IgD-negative memory B cell (primary cell): ENCODE measurements around the gene COL15A1. TPM values are rescaled to one million over a fixed set of nuclear protein-coding genes. Genes with fewer than 3 reads are reported as not detected.
A peak's percentile ranks its signal among the peaks of the same experiment; 100 is the strongest.

ENCODE experiments used
- H3K27ac Mint-ChIP-seq, 3 donors: one replicate each; pipeline ENCODE4 v1.8.0; 2020 to 2022; ENCODE audit warnings: mild to moderate bottlenecking in 3 of 3, mixed read lengths in 3 of 3, moderate library complexity in 1 of 3
- H3K27me3 Mint-ChIP-seq: one replicate; pipeline ENCODE4 v1.8.0; 2021; ENCODE audit warnings: mixed read lengths
- H3K36me3 Mint-ChIP-seq: one replicate; pipeline ENCODE4 v1.8.0; 2020; ENCODE audit warnings: mild to moderate bottlenecking, mixed read lengths
- H3K4me1 Mint-ChIP-seq, 3 donors: one replicate each; pipeline ENCODE4 v1.8.0; 2020 to 2022; ENCODE audit warnings: mixed read lengths in 3 of 3, mild to moderate bottlenecking in 1 of 3
- H3K4me3 Mint-ChIP-seq, 4 donors: one replicate each; pipeline ENCODE4 v1.8.0; 2020 to 2022; ENCODE audit warnings: mild to moderate bottlenecking in 4 of 4, mixed read lengths in 4 of 4, moderate library complexity in 3 of 4
- H3K9me3 Mint-ChIP-seq, 3 donors: one replicate each; pipeline ENCODE4 v1.8.0; 2020 to 2021; ENCODE audit warnings: mixed read lengths in 3 of 3, mild to moderate bottlenecking in 1 of 3
- polyA plus RNA-seq: library from polyadenylated mRNA; unstranded; fragments of 300-500 nt; fragmentation: Illumina TruSeq; gene quantifications from one replicate; pipeline ENCODE4 v1.2.3, GENCODE V29; 2021

The COL15A1 gene
- polyA plus RNA-seq, 1 donor from 2014 or later: 0.08 TPM

- H3K27me3 Mint-ChIP-seq: peaks cover 8% of the 10 kb centered on the region
- no peak overlapping the region for H3K4me3 Mint-ChIP-seq
- H3K9me3 Mint-ChIP-seq: no peaks in the 10 kb centered on the region
- H3K36me3 Mint-ChIP-seq: no peaks in the 10 kb centered on the region
- peak overlapping the region in 1 of 3 donors; percentile 21 for H3K27ac Mint-ChIP-seq
- H3K4me1 Mint-ChIP-seq: peaks cover 0 to 4% (median 2%) of the 10 kb centered on the region in 3 donors
Measured at GRCh38 chr9:98925956-98926355, 17.8 kb upstream of the COL15A1 start.

- Mint-ChIP-seq H3K36me3 (no peaks in the 10 kb centered on the region), H3K4me3 (no peak overlapping the region), H3K27me3 (peaks cover 17% of the 10 kb centered on the region), H3K27ac (no peak overlapping the region), H3K9me3 (no peaks in the 10 kb centered on the region), H3K4me1 (peaks cover 0 to 4% (median 2%) of the 10 kb centered on the region in 3 donors)
Measured at GRCh38 chr9:98927724-98928123, 16.0 kb upstream of the COL15A1 start.

GRCh38 chr9:98929071-98929470, 14.6 kb upstream of the COL15A1 start:
- peaks cover 17% of the 10 kb centered on the region for H3K27me3 Mint-ChIP-seq
- H3K4me3 Mint-ChIP-seq: no peak overlapping the region
- no peaks in the 10 kb centered on the region for H3K4me1 Mint-ChIP-seq
- H3K36me3 Mint-ChIP-seq: no peaks in the 10 kb centered on the region
- H3K27ac Mint-ChIP-seq: no peak overlapping the region
- H3K9me3 Mint-ChIP-seq: no peaks in the 10 kb centered on the region

DNA sequence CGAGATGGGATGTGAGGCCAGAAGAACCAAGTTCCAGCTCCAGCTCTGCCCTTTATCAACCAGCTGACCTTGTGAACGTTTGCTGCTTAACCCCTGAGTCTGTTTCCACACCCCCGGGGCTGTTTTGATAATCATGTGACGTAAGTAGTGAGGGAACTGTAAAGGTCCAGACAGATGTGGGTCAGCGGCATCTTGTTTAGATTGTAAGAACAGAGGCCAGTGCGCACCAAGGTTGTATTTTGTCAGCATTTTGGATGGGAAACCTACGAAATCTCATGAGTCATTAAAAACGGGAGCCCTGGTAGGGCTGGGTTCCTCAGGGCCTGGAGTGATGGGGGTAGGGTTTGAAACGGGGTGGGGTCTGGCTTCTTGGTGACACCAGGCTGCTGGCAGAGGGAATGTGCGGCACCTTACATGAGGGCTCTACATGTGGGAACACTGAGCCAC, 13.8 kb upstream of the COL15A1 start:
- Mint-ChIP-seq H3K9me3 (no peaks in the 10 kb centered on the region), H3K36me3 (no peaks in the 10 kb centered on the region), H3K4me1 (no peaks in the 10 kb centered on the region), H3K27me3 (peaks cover 20% of the 10 kb centered on the region), H3K4me3 (no peak overlapping the region), H3K27ac (no peak overlapping the region)

GRCh38 chr9:98930792-98931191, 12.9 kb upstream of the COL15A1 start:
- H3K9me3 Mint-ChIP-seq: no peaks in the 10 kb centered on the region
- no peak overlapping the region for H3K27ac Mint-ChIP-seq
- H3K27me3 Mint-ChIP-seq: peaks cover 21% of the 10 kb centered on the region
- no peaks in the 10 kb centered on the region for H3K4me1 Mint-ChIP-seq
- no peak overlapping the region for H3K4me3 Mint-ChIP-seq
- H3K36me3 Mint-ChIP-seq: no peaks in the 10 kb centered on the region

DNA sequence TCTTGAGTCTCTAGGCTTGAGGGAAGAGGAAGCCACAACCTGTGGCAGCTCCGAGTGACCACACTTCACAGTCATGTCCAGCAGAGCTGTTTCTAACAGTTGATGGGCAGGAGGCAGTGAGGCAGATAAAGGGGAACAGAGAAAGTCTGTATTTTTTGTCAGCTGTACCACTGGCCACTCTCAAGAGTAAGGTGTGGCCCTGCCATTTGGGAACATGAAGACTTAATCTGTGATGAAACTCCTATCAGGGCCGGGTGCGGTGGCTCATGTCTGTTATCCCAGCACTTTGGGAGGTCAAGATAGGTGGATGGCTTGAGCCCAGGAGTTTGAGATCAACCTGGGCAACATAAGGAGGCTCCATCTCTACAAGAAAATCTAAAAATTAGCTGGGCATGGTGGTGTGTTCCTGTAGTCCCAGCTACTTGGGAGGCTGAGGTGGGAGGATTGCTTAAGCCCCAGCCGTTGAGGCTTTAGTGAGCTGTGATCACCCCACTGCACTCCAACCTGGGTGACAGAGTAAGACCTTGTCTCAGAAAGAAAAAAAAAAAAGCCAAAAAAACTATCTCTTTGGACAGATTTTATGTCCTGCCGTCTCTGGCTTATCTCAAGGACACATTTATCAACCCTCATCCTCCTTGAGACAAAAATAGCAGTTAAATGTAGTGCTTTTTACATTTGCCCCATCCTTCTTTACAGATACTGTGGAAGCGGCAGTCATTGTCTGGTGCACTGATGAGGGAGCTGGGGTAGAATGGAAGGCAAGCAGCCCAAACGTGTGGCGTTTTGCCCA, 11.9 kb upstream of the COL15A1 start:
- peaks cover 21% of the 10 kb centered on the region for H3K27me3 Mint-ChIP-seq
- no peaks in the 10 kb centered on the region for H3K9me3 Mint-ChIP-seq
- no peak overlapping the region for H3K27ac Mint-ChIP-seq
- H3K36me3 Mint-ChIP-seq: no peaks in the 10 kb centered on the region
- H3K4me1 Mint-ChIP-seq: no peaks in the 10 kb centered on the region
- H3K4me3 Mint-ChIP-seq: no peak overlapping the region

- no peak overlapping the region for H3K4me3 Mint-ChIP-seq
- H3K4me1 Mint-ChIP-seq: no peaks in the 10 kb centered on the region
- no peak overlapping the region for H3K27ac Mint-ChIP-seq
- H3K36me3 Mint-ChIP-seq: no peaks in the 10 kb centered on the region
- H3K9me3 Mint-ChIP-seq: no peaks in the 10 kb centered on the region
- peaks cover 21% of the 10 kb centered on the region for H3K27me3 Mint-ChIP-seq
Measured at GRCh38 chr9:98933185-98933584, 10.5 kb upstream of the COL15A1 start.

DNA sequence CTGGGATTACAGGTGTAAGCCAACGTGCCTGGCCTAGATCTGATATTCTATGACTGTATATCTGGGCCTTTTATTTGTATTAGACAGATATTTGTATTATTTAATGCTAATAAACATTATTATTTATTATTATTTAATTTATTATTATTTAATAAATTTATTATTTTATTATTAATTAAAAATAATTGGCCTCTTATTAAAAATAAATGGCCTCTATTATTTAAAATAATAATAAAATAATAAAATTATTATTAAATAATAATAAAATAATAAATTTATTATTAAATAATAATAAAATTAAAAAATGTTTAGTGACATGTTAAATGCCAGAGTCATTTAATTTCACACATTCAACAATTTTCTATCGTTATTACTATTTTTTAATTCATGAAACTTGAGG, 9.8 kb upstream of the COL15A1 start:
- Mint-ChIP-seq H3K4me1 (no peaks in the 10 kb centered on the region), H3K27me3 (peaks cover 23% of the 10 kb centered on the region), H3K36me3 (no peaks in the 10 kb centered on the region), H3K9me3 (no peaks in the 10 kb centered on the region), H3K4me3 (no peak overlapping the region), H3K27ac (no peak overlapping the region)

DNA sequence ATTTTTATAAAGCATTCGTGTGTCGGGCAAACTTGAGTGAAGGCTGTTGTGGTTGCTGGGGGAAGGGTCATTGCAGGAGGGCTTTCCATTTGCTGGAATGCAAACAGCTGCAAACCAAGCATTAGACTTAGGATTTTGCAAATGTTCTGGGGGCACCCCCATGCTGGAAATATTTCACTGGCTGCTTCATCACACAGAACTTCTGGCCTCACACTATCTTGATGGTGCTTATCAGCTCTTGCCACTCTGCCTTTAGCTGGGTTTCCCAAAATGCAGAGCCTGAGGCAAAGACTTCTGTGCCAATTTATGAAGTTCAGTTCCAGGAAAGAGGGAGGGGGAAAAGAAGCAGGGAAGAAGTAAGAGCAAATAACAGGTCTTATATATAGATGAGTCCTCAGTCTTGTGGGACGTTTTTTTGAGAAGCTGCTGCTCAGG, 8.6 kb upstream of the COL15A1 start:
- H3K27me3 Mint-ChIP-seq: peaks cover 24% of the 10 kb centered on the region
- no peak overlapping the region for H3K4me3 Mint-ChIP-seq
- H3K9me3 Mint-ChIP-seq: no peaks in the 10 kb centered on the region
- no peak overlapping the region for H3K27ac Mint-ChIP-seq
- no peaks in the 10 kb centered on the region for H3K4me1 Mint-ChIP-seq
- no peaks in the 10 kb centered on the region for H3K36me3 Mint-ChIP-seq

- Mint-ChIP-seq H3K4me1 (peaks cover 0 to 4% (median 3%) of the 10 kb centered on the region in 3 donors), H3K27ac (no peak overlapping the region), H3K27me3 (peaks cover 45% of the 10 kb centered on the region), H3K36me3 (no peaks in the 10 kb centered on the region), H3K4me3 (no peak overlapping the region), H3K9me3 (no peaks in the 10 kb centered on the region)
Measured at GRCh38 chr9:98940276-98940675, 3.4 kb upstream of the COL15A1 start.

DNA sequence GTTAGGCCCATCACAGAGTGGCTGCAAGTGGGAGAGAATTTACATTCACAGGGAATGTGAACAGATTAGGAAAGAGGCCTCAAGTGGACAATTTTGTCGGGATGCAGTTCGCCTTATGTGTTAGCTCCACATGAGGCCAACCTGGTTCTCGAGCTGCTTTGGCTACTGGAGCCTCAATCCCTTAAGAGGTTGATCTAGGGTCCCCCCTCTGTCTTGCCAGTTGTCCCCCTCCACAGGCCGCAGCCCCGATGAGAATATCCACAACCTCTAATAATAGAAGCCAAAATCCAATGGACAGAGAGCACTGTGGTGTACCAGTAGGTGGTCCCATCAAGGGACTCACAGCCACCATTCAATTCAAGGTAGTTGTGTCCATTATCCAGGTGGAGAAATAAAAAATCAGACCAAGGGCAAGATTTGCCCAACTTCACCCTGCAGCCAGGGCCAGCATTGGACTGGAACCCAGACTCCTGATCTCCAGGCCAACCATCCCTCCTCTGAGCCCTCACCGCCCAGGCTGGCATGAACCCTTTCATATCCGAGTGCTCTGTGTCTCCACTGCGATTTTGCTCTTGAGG, 1.7 kb upstream of the COL15A1 start:
- no peak overlapping the region for H3K27ac Mint-ChIP-seq
- H3K9me3 Mint-ChIP-seq: no peaks in the 10 kb centered on the region
- peaks cover 56% of the 10 kb centered on the region for H3K27me3 Mint-ChIP-seq
- H3K4me3 Mint-ChIP-seq: no peak overlapping the region
- peaks cover 0 to 4% (median 3%) of the 10 kb centered on the region in 3 donors for H3K4me1 Mint-ChIP-seq
- no peaks in the 10 kb centered on the region for H3K36me3 Mint-ChIP-seq

- H3K9me3 Mint-ChIP-seq: no peaks in the 10 kb centered on the region
- H3K27ac Mint-ChIP-seq: no peak overlapping the region
- H3K4me3 Mint-ChIP-seq: no peak overlapping the region
- peaks cover 0 to 4% (median 3%) of the 10 kb centered on the region in 3 donors for H3K4me1 Mint-ChIP-seq
- H3K36me3 Mint-ChIP-seq: no peaks in the 10 kb centered on the region
- H3K27me3 Mint-ChIP-seq: peaks cover 59% of the 10 kb centered on the region
Measured at GRCh38 chr9:98942906-98943681, 613 bp upstream of the COL15A1 start.

- Mint-ChIP-seq H3K27ac (no peak overlapping the region), H3K9me3 (no peaks in the 10 kb centered on the region), H3K4me1 (peaks cover 0 to 4% (median 3%) of the 10 kb centered on the region in 3 donors), H3K4me3 (peak overlapping the region in 3 of 4 donors; percentile 38 to 86 (median 44)), H3K27me3 (peaks cover 55% of the 10 kb centered on the region), H3K36me3 (no peaks in the 10 kb centered on the region)
Measured at GRCh38 chr9:98944057-98944733, 488 bp downstream of the COL15A1 start.

DNA sequence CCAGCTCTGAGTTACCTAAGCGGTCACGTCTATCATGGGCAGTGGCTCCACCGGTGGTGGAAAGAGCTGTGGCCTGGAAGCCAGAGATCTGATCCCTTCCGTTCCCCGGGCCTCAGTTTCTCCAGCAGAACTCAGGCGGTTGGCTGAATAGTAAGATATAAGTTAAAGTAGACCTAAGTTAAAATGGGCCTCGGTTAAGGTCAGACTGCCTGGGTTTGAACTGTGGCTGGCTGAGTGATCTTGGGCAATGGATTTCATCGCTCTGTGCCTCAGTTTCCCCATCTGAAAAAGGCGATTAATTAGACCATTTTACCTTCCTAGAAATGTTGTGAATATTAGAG, 997 bp downstream of the COL15A1 start:
- peaks cover 0 to 4% (median 3%) of the 10 kb centered on the region in 3 donors for H3K4me1 Mint-ChIP-seq
- no peak overlapping the region for H3K27ac Mint-ChIP-seq
- H3K27me3 Mint-ChIP-seq: peaks cover 52% of the 10 kb centered on the region
- no peaks in the 10 kb centered on the region for H3K36me3 Mint-ChIP-seq
- H3K4me3 Mint-ChIP-seq: peak overlapping the region in 1 of 4 donors; percentile 86
- peaks cover 0 to under 1% (median 0%) of the 10 kb centered on the region in 3 donors for H3K9me3 Mint-ChIP-seq

GRCh38 chr9:98949565-98949964, 5.9 kb downstream of the COL15A1 start:
- no peak overlapping the region for H3K27ac Mint-ChIP-seq
- H3K4me3 Mint-ChIP-seq: no peak overlapping the region
- peaks cover 0 to 2% (median 0%) of the 10 kb centered on the region in 3 donors for H3K9me3 Mint-ChIP-seq
- H3K4me1 Mint-ChIP-seq: no peaks in the 10 kb centered on the region
- peaks cover 30% of the 10 kb centered on the region for H3K27me3 Mint-ChIP-seq
- no peaks in the 10 kb centered on the region for H3K36me3 Mint-ChIP-seq
